Neural progenitor cell (in vitro differentiated cells): ENCODE results near the gene COLEC12.

Source experiments
- CTCF ChIP-seq: fragments of 200-600 bp; sonication (generic); IDR thresholded peaks from 2 replicates; pipeline ENCODE4 v1.5.1; 2017; ENCODE audit warnings: antibody characterized with exemption, mild to moderate bottlenecking
- EZH2 ChIP-seq: fragments of 200-600 bp; sonication (generic); IDR thresholded peaks from 2 replicates; pipeline ENCODE4 v1.6.1; 2017; ENCODE audit warnings: antibody characterized with exemption, mild to moderate bottlenecking, moderate library complexity

GRCh38 chr18:319720-320119 lies 180.8 kb downstream of the COLEC12 start:
- TF ChIP-seq EZH2 (no peak), CTCF (no peak)
